Neural progenitor cell (in vitro differentiated cells): ENCODE measurements around the gene RCC2.
"Not testable (repeated sequence)": the region's sequence is repeated elsewhere in the genome, so short reads cannot be mapped to it uniquely, and the experiment has no call there.

Source experiments
- EZH2 ChIP-seq: fragments of 200-600 bp; sonication (generic); IDR thresholded peaks from 2 replicates; pipeline ENCODE4 v1.6.1; 2017; ENCODE audit warnings: antibody characterized with exemption, mild to moderate bottlenecking, moderate library complexity
- EZH2phosphoT487 ChIP-seq: fragments of 200-600 bp; sonication (generic); IDR thresholded peaks from 2 replicates; pipeline ENCODE4 v1.6.1; 2017; ENCODE audit warnings: antibody characterized with exemption
- TF ChIP-seq, protein P1 (sequence below): fragments of 200-600 bp; sonication (generic); IDR thresholded peaks from 2 replicates; pipeline ENCODE4 v1.5.1; 2017; ENCODE audit warnings: antibody characterized with exemption, mild to moderate bottlenecking

- TF ChIP-seq EZH2, EZH2phosphoT487: not testable (repeated sequence)
- TF ChIP-seq, protein P1, sequence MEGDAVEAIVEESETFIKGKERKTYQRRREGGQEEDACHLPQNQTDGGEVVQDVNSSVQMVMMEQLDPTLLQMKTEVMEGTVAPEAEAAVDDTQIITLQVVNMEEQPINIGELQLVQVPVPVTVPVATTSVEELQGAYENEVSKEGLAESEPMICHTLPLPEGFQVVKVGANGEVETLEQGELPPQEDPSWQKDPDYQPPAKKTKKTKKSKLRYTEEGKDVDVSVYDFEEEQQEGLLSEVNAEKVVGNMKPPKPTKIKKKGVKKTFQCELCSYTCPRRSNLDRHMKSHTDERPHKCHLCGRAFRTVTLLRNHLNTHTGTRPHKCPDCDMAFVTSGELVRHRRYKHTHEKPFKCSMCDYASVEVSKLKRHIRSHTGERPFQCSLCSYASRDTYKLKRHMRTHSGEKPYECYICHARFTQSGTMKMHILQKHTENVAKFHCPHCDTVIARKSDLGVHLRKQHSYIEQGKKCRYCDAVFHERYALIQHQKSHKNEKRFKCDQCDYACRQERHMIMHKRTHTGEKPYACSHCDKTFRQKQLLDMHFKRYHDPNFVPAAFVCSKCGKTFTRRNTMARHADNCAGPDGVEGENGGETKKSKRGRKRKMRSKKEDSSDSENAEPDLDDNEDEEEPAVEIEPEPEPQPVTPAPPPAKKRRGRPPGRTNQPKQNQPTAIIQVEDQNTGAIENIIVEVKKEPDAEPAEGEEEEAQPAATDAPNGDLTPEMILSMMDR = not testable (repeated sequence)
Measured at GRCh38 chr1:17481981-17482380, 42.5 kb upstream of the RCC2 start.
